ENCODE data around the gene C16orf87.
A peak's percentile ranks its signal among the peaks of the same experiment; 100 is the strongest.
"Not testable (repeated sequence)": the region's sequence is repeated elsewhere in the genome, so short reads cannot be mapped to it uniquely, and the experiment has no call there.

C16orf87 gene, protein sequence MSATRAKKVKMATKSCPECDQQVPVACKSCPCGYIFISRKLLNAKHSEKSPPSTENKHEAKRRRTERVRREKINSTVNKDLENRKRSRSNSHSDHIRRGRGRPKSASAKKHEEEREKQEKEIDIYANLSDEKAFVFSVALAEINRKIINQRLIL

DNA sequence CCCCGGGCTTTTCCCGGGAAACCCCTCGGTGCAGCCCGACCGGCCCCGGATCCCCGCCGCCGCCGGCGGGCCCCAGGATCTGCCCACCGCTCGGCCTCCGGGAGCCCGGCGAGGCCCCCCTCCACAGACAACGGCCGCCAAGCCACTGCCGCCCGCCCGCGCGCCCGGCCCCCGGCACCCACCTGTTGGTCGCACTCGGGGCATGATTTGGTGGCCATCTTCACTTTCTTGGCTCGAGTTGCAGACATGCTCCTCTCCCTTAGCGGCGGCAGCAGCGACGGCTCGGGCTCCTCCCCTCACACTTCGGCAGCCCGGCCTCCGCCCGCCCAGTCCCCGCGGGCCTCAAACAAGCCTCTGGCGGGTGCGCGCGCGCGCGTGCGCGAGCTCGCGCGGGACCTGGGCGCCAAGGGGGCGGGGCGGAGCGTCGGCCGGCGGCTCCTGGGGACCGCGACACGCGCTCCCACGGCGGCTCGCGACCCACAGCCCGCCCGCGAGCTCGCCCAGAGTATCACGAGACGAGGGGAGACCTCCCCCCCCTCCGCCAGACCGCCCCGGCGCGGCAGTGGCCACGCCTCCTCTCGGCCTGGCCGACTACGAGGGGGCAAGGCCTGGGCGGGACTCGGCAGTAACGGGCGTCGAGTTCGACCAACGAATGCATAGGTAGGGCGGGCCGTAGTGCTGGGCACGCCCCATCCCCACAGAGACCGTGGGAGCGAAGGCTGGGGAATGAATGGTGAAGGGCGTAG, at the start of gene C16orf87:
C16orf87 (minus strand) TSS at position 279 of the 746 bp plus-strand sequence; CDS start at position 248, 31 bp downstream.
- peak; percentile 98 for DNase-seq

DNA sequence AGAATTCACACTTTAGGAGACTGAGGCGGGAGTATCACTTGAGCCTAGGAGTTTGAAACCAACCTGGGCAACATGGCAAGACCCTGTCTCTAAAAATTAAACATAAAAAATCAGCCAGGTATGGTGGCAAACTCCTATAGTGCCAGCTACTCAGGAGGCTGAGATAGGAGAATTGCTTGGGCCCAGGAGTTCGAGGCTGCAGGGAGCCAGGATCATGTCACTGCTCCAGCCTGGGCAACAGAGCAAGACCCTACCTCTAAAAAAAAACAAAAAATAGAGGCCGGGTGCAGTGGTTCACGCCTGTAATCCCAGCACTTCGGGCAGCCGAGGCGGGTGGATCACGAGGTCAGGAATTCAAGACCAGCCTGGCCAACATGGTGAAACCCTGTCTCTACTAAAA, 44.3 kb upstream of the C16orf87 start:
- no peak for DNase-seq

DNA sequence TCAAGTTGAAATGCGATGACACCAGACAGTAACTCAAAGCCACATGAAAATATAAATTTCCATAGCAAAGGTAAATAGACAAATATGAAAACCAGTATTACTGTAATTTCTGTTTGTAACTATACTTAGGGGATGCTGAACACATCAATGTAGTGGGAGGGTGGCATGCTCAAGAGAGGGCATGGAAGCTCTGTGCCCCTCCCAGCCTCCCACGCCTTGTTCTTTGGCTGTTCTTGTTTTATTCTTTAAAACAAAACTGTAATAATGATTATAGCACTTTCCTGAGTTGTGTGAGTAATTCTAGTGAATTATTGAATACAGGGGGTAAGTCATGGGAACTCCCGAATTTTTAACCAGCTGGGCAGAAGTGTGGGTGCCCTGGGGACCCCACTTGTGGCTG, 42.2 kb upstream of the C16orf87 start:
- no peak for DNase-seq

DNA sequence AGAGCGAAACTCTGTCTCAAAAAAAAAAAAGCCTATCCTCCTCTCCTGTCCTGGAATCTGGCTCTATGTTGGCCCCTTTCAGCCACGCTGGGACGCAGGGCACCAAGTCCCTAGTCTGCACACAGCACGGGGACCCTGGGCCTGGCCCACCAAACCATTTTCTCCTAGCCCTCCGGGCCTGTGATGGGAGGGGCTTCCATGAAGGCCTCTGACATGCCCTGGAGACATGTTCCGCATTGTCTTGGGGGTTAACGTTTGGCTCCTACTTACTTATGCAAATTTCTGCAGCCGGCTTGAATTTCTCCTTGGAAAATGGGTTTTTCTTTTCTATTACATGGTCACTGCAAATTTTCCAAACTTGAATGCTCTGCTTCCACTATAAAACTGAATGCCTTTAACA, 40.6 kb upstream of the C16orf87 start:
- no peak for DNase-seq

DNA sequence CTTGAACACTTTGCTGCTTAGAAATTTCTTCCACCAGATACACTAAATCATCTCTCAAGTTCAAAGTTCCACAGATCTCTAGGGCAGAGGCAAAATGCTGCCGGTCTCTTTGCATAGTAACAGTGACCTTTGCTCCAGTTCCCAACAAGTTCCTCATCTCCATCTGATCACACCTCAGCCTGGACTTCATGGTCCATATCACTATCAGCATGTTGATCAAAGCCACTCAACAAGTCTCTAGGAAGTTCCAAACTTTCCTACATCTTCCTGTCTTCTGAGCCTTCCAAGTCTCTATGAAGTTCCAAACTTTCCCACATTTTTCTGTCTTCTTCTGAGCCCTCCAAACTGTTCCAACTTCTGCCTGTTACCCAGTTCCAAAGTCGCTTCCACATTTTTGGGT, 37.9 kb upstream of the C16orf87 start:
- not testable (repeated sequence) for DNase-seq

DNA sequence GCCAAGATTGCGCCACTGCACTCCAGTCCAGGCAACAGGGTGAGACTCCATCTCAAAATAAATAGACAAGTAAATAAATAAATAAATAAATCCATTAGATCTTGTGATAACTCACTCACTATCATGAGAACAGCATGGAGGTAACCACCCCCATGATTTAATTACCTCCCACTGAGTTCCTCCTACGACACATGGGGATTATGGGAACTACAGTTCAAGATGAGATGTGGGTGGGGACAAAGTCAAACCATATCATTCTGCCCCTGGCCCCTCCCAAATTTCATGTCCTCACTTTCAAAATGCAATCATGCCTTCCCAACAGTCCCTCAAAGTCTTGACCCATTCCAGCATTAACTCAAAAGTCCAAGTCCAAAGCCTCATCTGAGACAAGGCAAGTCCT, 36.5 kb upstream of the C16orf87 start:
- not testable (repeated sequence) for DNase-seq

DNA sequence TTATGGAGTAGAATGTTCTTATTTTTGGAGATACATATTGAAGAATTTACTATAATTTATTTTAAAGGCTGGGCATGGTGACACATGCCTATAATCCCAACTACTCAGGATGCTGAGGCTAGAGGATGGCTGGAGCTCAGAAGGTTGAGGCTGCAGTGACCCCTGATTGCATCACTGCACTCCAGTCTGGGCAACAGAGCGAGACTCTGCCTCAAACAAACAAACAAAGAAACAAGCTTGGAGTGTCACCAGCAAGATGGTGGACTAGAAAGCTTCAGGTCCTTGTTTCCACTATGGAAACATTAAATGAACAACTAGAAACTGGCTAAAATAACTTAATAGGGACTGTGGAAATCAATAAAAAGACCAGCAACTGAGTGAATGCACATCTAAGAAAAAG, 35.3 kb upstream of the C16orf87 start:
- peak; percentile 68 for DNase-seq

DNA sequence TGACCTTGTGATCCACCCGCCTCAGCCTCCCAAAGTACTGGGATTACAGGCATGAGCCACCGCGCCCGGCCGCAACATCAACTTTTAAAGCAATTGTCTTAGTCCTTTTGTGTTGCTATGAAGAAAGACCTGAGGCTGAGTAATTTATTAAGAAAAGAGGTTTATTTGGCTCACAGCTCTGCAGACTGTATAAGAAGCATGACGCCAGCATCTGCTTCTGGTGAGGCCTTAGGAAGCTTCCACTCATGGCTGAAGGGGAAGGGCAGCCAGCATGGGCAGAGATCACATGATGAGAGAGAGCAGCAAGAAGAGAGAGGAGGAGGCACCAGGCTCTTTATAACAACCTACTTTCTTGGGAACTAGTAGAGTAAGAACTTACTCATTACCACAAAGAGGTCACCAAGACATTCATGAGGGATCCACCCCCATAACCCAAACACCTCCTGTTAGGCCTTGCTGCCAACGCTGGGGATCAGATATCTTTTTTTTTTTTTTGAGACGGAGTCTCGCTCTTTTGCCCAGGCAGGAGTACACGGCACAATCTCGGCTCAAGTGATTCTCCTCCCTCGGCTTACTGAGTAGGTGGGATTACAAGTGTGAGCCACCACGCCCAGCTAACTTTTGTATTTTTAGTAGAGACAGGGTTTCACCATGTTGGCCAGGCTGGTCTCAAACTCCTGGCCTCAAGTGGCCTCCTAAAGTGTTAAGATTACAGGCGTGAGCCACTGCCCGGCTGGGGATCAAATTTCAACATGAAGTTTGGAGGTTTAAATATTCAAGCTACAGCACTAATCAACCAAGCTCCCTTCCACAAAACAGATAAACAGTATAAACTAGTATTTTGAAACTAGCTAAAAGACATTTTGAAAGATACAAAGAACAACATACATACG, 31.8 kb upstream of the C16orf87 start:
- DNase-seq = no peak

DNA sequence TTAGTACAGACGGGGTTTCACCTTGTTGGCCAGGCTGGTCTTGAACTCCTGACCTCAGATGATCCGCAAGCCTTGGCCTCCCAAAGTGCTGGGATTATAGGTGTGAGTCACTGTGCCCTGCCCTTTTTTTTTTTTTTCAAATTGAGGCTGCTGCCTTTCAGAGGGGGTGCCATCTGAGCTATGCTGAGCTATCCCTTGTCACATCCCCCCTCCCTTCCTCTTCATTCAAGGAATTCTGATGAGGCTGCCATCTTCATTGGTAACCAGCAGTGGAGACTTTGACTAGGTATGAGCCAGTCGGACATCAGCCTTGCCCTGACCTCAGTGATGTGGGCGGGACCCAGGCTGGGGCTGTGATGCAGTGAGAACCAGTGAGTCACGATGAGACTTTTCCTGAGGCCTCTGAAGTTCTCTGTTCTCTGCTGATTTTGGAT, 28.8 kb upstream of the C16orf87 start:
- DNase-seq = peak; percentile 59

DNA sequence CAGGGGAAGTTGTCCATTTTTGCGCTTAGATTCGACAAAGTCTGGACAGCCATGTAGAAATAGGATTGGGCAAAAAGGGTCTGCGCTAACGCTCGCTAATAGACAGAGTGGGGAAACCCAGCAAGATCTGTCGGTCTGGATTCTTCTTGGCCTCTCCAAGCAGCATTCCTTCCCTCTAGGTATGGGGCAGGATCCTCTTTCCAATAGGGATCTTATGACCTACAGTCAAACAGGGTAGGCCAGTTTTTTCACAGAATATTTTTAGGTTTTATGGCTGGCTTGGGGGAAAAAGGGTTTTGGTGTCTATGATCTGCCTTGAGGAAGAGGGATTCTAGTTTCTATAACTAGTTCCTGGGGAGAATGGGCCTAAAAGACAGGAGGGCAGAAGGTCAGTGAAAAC, 27.2 kb upstream of the C16orf87 start:
- no peak for DNase-seq

DNA sequence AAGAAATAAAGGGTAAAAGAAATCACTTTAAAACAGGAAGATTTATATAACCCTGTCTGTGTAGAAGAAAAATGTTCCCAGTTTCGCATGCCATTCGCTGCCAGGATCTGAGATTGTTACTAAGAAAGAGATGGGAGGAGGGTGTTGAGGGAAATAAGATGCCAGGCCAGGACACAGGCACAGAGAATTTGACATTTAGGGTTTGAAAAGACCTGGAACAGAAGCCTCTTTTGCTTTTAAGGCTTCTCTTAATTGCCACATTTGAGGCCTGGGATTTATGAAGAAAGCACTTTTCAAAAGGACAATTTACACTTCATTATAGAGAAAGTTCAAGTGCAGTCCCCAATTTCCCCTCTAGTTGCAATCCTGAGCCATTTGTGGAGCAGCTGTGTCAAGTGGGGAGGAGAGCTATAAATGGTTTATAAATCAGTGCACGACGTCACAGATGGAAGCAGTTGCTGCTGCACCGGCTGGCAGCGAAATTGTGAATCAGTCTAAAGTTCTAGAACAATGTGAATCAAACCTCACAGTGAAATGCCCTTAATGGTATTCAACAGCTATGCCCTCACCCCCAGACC, 26.5 kb upstream of the C16orf87 start:
- peak; percentile 88 for DNase-seq

DNA sequence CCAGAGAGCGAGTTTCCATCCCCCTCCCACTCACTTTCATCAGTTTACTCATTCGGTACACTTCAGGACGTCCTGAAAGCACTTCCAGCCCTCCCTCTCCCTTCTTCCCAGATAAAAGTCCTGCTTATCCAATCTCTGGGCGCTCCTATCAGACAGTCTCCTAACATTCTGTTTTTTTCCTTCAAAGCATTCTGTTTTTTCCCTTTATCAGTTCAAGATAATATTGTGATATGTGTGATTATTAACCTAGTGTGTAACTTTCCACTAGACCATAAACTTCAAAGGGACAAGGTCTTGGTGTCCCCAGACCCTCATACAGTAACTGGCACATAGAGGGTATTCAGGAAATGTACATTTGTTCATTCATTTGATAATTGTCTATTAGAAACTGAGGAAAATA, 24.4 kb upstream of the C16orf87 start:
- no peak for DNase-seq

DNA sequence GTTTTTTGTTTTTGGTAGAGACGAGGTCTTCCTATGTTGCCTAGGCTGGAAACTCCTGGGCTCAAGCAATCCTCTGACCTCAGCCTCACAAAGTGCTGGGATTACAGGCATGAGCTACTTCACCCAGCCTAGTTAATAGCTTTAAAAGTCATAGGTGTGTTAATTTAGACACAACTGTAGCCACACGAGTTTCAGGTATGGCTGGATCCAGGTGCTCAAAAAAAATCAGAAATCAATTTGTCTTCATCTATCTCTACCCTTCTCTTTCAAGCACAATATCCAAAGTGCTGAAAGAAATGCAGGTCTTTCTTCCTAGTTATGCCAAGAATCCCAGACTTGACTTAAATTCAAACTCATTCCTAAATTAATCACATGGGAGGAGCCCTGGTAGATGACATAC, 23.9 kb upstream of the C16orf87 start:
- DNase-seq = no peak

DNA sequence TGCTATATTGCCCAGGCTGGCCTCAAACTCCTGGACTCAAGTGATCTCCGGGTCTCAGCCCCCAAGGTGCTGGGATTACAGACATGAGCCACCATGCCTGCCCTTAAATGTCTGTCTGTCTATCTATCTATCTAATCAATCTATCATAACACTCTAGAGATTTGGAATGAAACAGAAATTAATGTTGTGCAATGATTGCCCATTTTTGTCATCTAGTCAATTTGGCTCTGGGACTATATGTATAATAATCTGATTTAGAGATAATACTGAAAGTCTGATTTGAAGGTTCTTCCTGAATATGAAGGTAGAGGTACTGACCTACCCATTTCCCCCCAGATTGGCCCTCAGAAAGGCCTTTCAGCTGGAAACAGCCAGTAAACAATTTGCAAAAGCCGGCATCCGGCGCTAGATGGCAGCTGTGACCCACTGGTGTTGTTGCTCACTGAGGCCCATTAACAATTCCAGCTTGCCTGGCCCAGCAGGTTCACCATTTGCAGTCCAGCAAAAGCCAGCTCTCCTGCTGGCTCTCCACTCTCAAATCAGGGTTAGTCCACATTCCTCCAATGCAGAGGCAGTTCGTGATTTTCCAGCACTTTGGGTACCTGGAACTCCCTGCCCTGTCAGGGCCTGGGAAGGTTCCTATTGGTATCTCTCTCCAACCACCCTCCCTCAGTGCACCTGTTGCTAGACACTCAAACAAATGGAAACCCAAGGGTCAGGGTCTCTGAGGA, 22.9 kb upstream of the C16orf87 start:
- DNase-seq = peak; percentile 91

DNA sequence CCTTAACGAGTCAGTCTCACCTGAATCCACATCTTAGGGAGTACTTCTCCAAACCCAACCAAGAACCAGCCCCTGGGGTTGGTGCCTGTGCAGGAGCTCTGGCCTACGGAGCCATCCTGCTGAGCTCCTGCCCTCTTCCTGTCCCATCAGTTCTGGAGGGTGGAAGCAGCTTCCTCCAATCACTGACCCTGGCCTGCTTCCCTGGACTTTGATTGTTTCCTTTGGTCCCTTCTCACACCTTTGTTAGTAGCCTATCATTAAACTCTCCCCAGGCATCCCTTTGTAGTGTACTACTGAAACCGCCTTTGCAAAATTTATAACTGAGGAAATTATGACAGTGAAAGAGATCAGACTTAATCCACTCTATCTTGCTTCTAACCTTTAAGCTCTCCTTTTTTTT, 21.1 kb upstream of the C16orf87 start:
- DNase-seq = no peak

DNA sequence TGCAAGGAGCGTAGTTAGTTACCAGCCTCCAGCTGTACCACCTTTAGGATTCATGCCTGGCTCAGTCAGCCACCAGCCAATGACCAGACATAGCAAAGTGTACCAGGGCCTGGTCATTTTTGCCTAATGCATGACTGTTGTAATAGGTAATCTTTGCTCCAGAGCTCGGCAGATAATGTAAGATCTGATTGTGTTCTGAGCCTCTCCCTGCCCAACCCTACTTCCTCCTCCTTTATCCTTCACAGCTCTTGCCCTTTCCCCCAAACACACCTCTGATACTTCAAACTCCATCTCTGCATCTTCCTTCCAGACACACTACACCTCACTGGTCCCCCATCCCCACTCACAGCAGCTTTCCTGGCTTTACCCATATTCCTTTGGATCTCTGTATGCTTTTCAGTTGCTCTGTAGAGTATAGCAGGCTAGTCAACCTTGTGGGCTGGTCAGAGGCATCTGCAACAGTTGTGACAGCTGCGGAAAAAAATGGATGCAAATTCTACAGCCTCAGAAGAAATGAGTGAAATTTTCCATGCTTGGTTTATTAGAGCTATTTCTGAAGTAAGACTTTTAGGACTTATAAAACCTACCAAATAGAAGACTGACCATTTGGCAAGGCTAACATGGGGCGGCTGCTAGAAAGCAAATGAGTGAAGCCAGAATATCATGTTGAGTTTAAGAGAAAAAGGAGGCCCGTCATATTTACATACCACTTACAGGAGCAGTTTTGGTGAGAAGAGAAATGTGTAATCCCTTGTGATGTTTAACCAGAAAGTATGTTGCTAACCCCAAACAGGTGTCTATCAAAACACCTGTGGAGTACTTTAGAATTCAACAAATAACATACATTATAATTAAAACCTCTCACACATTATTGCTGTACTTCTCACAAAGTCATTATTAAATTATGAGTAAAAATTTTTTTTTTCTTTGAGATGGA, 19.9 kb upstream of the C16orf87 start:
- DNase-seq = no peak

DNA sequence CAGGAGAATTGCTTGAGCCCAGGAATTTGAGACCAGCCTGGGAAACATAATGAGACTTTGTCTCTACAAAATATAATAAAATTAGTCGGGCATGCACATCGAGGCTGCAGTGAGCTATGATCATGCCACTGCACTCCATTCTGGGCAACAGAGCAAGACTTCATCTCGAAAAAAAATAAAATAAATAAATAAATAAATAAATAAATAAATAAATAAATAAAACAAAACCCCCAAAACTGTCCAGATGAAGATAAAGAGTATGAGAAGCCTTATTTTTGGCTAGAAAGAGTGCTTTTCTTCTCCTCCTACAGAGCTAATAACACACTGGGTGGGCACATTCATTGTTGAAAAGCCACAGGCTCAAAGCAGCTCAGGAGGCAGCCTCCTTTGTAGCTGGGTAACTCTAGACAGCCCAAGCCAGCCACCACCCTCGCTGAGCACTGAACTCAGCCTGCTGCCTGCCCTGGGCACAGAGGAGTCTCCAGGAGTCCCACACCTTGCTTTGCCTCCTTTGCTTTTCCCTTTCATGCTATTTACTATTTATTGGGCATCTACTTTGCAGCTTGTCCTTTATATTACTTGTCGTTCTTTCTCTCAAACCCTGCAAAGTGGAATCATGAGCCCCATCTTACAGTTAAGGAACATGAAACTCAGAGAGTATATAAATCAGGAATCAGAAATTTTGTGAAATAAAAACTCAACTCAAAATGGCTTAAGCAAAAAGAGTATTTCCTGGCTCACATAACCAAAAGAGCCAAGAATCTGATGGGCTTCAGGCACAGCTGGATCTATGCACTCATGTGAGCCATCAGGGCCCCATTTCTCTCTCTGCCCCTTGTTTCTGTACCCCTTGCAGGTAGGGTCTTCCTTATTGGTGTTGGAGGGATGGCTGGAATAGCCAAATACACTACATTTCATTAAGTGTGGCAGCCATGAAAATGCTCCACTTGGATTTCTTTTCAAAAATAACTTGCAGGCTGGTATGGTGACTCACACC, 18.1 kb upstream of the C16orf87 start:
- no peak for DNase-seq

DNA sequence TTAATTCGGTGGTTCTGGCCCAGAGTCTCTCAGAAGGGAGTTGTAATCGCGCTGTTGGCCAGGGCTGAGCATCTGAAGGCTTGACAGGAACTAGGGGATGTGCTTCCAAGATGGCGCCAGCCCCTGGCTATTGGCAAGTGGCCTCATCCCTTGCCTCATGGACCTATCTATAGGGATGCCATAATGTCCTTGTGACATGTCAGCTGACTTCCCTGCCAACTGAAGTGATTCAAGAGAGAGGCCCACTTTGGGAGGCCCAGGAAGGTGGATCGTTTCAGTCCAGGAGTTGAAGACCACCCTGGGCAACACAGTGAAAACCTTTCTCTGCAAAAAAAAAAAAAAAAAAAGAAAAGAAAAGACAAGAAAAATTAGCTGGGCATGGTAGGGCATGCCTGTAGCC, 15.0 kb upstream of the C16orf87 start:
- DNase-seq = no peak

DNA sequence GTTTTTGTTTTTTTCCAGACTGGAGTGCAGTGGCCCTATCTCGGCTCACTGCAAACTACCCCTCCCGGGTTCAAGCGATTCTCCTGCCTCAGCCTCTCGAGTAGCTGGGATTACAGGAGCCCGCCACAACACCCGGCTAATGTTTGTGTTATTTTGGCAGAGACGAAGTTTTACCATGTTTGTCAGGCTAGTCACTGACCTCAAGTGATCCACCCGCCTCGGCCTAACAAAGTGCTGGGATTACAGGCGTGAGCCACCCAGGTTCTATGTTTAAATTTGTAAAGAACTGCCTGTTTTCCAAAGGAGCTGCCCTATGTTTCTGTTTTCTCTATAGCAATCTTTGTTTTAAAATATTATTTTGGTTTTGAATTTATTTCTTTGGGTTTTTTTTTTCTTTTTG, 13.8 kb upstream of the C16orf87 start:
- peak; percentile 25 for DNase-seq

Measured in DMS53 (cell line).